Suppressor macrophage (primary cell): ENCODE results near the gene SALL4.
"Not testable (repeated sequence)": the region's sequence is repeated elsewhere in the genome, so short reads cannot be mapped to it uniquely, and the experiment has no call there.

Experiments used
- DNase-seq, 4 experiments: peaks; one replicate each; pipeline ENCODE4 v3.0.0-alpha.2; 2020 to 2022

The SALL4 gene

GRCh38 chr20:51763965-51764602 is 38.2 kb downstream of the SALL4 start:
- DNase-seq = peak in 2 of 4 experiments; percentile 41 to 61

GRCh38 chr20:51760905-51761546 is 41.3 kb downstream of the SALL4 start:
- DNase-seq = peak in 1 of 4 experiments; percentile 13

GRCh38 chr20:51759769-51760510 is 42.4 kb downstream of the SALL4 start:
- DNase-seq = no peak

- no peak for DNase-seq
Observed at GRCh38 chr20:51758978-51759544, 43.3 kb downstream of the SALL4 start.

GRCh38 chr20:51757226-51757625 is 45.1 kb downstream of the SALL4 start:
- no peak for DNase-seq

GRCh38 chr20:51756653-51757052 is 45.7 kb downstream of the SALL4 start:
- no peak for DNase-seq

- DNase-seq = not testable (repeated sequence)
Observed at GRCh38 chr20:51753220-51753619, 49.1 kb downstream of the SALL4 start.

- DNase-seq = no peak
Observed at GRCh38 chr20:51752343-51752951, 49.9 kb downstream of the SALL4 start.

- DNase-seq = no peak
Observed at GRCh38 chr20:51750770-51751388, 51.4 kb downstream of the SALL4 start.

GRCh38 chr20:51750037-51750769 is 52.1 kb downstream of the SALL4 start:
- DNase-seq = peak; percentile 79 to 90 (median 90)

GRCh38 chr20:51749674-51750036 is 52.7 kb downstream of the SALL4 start:
- peak; percentile 15 to 83 (median 58) for DNase-seq

- no peak for DNase-seq
Observed at GRCh38 chr20:51747182-51747911, 55.0 kb downstream of the SALL4 start.

- no peak for DNase-seq
Observed at GRCh38 chr20:51745804-51746203, 56.5 kb downstream of the SALL4 start.

- no peak for DNase-seq
Observed at GRCh38 chr20:51740838-51741237, 61.5 kb downstream of the SALL4 start.

- DNase-seq = not testable (repeated sequence)
Observed at GRCh38 chr20:51740308-51740707, 62.0 kb downstream of the SALL4 start.

- no peak for DNase-seq
Observed at GRCh38 chr20:51739722-51740249, 62.5 kb downstream of the SALL4 start.

- no peak for DNase-seq
Observed at GRCh38 chr20:51738877-51739447, 63.4 kb downstream of the SALL4 start.

GRCh38 chr20:51738261-51738660 is 64.1 kb downstream of the SALL4 start:
- DNase-seq = not testable (repeated sequence)

GRCh38 chr20:51736947-51737346 is 65.4 kb downstream of the SALL4 start:
- no peak for DNase-seq
